CD8-positive, alpha-beta memory T cell (primary cell): ENCODE measurements around the gene TSPAN14. TPM values are rescaled to one million over a fixed set of nuclear protein-coding genes. Genes with fewer than 3 reads are reported as not detected.

Experiments used
- CTCF ChIA-PET: fragments of 350-600 bp; sonication (Branson Sonifier 250); formaldehyde crosslinking; loops from one replicate; lab custom pipeline; 2021; ENCODE audit warnings: antibody characterized with exemption; lab: Charles Lee
- POLR2A ChIA-PET: fragments of 350-600 bp; sonication (Branson Sonifier 250); formaldehyde crosslinking; loops from one replicate; lab custom pipeline; 2021; ENCODE audit warnings: antibody characterized with exemption; lab: Charles Lee
- DNase-seq, 5 donors: peaks; one replicate each; pipeline versions ENCODE4 v3.0.0 to v3.0.0-alpha.2; 2020 to 2022; ENCODE audit warnings: mixed read lengths in 1 of 5
- H3K27ac ChIP-seq: one replicate; pipeline ENCODE4 v1.7.0; 2013; ENCODE audit warnings: low read depth, mild to moderate bottlenecking, low read length, moderate library complexity
- H3K27me3 ChIP-seq: 2 replicates; pipeline ENCODE4 v1.7.0; 2013; ENCODE audit warnings: low read length, mild to moderate bottlenecking; ENCODE audit not compliant: insufficient read depth, poor library complexity, severe bottlenecking
- H3K36me3 ChIP-seq: 2 replicates; pipeline ENCODE4 v1.7.0; 2013; ENCODE audit warnings: mild to moderate bottlenecking, low read length, moderate library complexity; ENCODE audit not compliant: insufficient read depth
- H3K4me1 ChIP-seq: 2 replicates; pipeline ENCODE4 v1.7.0; 2013; ENCODE audit warnings: mild to moderate bottlenecking, low read length, moderate library complexity; ENCODE audit not compliant: insufficient read depth
- H3K4me3 ChIP-seq: 2 replicates; pipeline ENCODE4 v1.7.0; 2013; ENCODE audit warnings: mild to moderate bottlenecking, low read length
- H3K9me3 ChIP-seq: 2 replicates; pipeline ENCODE4 v1.7.0; 2013; ENCODE audit warnings: mild to moderate bottlenecking, low read length
- H3K27ac Mint-ChIP-seq, 8 donors: one replicate each; pipeline ENCODE4 v1.8.0; 2020 to 2021; ENCODE audit warnings: mixed read lengths in 8 of 8, mild to moderate bottlenecking in 6 of 8, inconsistent platforms in 3 of 8, moderate library complexity in 3 of 8
- H3K27me3 Mint-ChIP-seq, 2 donors: one replicate each; pipeline ENCODE4 v1.8.0; 2020 to 2021; ENCODE audit warnings: mixed read lengths in 2 of 2, mild to moderate bottlenecking in 1 of 2, moderate library complexity in 1 of 2
- H3K36me3 Mint-ChIP-seq, 3 donors: one replicate each; pipeline ENCODE4 v1.8.0; 2020 to 2021; ENCODE audit warnings: mixed read lengths in 3 of 3, inconsistent platforms in 1 of 3, mild to moderate bottlenecking in 1 of 3
- H3K4me1 Mint-ChIP-seq, 3 donors: one replicate each; pipeline ENCODE4 v1.8.0; 2020 to 2021; ENCODE audit warnings: mixed read lengths in 3 of 3, inconsistent platforms in 1 of 3, mild to moderate bottlenecking in 1 of 3
- H3K4me3 Mint-ChIP-seq, 7 donors: one replicate each; pipeline ENCODE4 v1.8.0; 2020 to 2021; ENCODE audit warnings: mixed read lengths in 7 of 7, mild to moderate bottlenecking in 6 of 7, moderate library complexity in 4 of 7, inconsistent platforms in 2 of 7
- H3K9me3 Mint-ChIP-seq, 5 donors: one replicate each; pipeline ENCODE4 v1.8.0; 2020 to 2022; ENCODE audit warnings: mixed read lengths in 5 of 5, mild to moderate bottlenecking in 3 of 5, moderate library complexity in 2 of 5, inconsistent platforms in 1 of 5
- polyA plus RNA-seq: library from polyadenylated mRNA; unstranded; fragments of 300-500 nt; fragmentation: Illumina TruSeq; gene quantifications from one replicate; pipeline ENCODE4 v1.2.3, GENCODE V29; 2021
- total RNA-seq, 2 experiments: library from RNA; stranded (reverse); gene quantifications; one replicate each; pipeline ENCODE4 v1.2.3, GENCODE V29; 2021

Gene TSPAN14
- total and polyA plus RNA-seq, 3 experiments from 2014 or later, result 46.1 to 220 (median 46.8) TPM

DNA sequence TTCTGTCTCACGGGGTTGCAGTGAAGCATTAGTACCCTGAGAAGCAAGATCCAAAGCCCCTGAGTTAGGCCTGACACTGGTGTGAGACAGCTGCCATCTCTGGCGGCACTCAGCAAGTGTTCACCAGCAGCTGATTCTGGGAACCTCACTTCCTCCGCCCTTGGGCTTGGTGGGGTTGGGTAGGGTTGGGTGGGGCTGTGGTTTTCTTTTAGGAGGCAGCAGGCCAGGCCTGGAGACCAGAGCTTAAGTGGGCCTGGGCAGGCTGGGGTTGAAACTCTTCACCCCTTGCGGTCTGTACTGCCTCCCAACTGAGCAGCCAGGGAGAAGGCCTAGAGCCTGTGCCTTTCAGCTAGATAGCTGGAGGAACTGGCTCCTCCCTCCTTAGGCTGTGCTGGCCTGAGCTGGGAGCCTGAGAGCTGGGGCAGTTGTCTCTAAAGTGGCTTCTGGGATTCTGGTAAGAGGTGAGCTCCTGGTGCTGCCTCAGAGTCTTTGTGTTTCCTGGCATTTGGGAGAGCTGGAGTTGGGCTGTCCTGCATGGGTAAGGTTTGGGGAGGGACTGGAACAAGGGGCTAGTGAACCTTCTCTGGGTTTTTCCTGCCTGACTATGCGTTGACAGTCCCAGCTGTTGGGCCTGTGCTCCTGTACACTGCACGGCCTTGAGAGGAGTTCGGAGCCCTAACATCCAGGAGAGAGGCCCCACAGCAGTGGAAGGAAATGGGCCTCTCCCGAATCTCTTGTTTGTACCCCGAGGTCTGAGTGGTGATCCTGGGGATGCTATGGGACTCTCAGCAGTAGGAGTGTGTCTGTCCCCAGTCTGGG is 5.1 kb downstream of the TSPAN14 start:
- Mint-ChIP-seq H3K27ac (peak overlapping the region; percentile 84 to 99 (median 95)), H3K27me3 (no peaks in the 10 kb centered on the region), H3K9me3 (no peaks in the 10 kb centered on the region), H3K4me1 (peaks cover 85 to 92% (median 85%) of the 10 kb centered on the region in 3 donors), H3K36me3 (peaks cover 0 to 32% (median 8%) of the 10 kb centered on the region in 3 donors), H3K4me3 (peak overlapping the region; percentile 88 to 99 (median 99))
- Histone ChIP-seq H3K4me1 (peaks cover 86% of the 10 kb centered on the region), H3K9me3 (no peaks in the 10 kb centered on the region), H3K4me3 (peak overlapping the region; percentile 76), H3K36me3 (no peaks in the 10 kb centered on the region), H3K27ac (peak overlapping the region; percentile 55), H3K27me3 (no peaks in the 10 kb centered on the region)
- ChIA-PET POLR2A (interaction anchor here (0.6 to 3.2 kb wide), 8 partner anchors 9 to 63 kb away, joined by 3 to 28 read pairs (median 4); no protein-coding TSS in a partner anchor), CTCF (interaction anchor here (0.7 to 27.0 kb wide), 8 partner anchors 9 to 45 kb away, joined by 3 to 498 read pairs (median 10); no protein-coding TSS in a partner anchor)
- peak; percentile 51 to 82 (median 61) for DNase-seq

DNA sequence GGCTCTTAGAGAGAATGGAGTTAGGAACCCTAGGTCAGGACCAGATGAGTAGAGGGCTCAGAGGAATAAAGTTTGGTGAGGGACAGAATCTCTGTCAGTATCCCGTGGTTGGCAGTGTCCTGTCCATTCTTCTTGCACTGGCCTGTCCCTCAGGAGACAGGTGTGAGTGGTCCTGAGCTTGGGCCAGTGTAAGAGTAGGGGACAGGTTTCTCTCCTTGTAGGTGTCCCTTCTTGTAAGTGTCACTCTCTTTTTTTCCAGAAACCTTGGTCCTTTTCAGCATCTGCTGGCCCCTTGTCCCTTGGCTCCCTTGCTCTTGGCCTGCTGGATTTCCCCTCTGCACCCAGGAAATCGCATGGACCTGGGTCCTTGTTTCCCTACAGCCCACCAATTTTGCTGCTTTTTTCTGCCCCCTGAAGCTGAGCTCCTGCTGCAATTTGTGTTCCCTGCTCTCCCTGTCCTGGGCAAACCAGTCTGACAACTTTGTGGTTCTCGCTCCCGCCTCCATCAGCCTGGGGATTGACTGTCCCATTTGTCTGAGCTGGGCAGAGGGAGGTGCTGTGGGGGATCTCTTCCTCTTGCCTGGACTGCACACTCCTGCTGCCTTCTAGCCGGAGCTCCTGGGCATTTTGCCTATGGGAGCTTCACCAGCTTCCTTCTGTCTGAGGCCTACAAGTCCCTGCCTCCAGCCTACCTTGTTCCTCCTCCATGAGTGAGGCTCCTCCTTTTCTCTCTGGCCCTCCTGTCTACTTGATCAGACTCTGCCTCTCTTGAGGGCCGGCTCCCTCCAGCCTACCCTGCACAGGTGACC is 6.5 kb downstream of the TSPAN14 start:
- Mint-ChIP-seq H3K27me3 (no peaks in the 10 kb centered on the region), H3K27ac (peak overlapping the region; percentile 84 to 95 (median 95)), H3K36me3 (peaks cover 0 to 23% (median 8%) of the 10 kb centered on the region in 3 donors), H3K4me3 (peak overlapping the region; percentile 88 to 99 (median 99)), H3K4me1 (peaks cover 95 to 100% (median 95%) of the 10 kb centered on the region in 3 donors), H3K9me3 (no peaks in the 10 kb centered on the region)
- Histone ChIP-seq H3K4me3 (peak overlapping the region; percentile 76), H3K36me3 (no peaks in the 10 kb centered on the region), H3K9me3 (no peaks in the 10 kb centered on the region), H3K27me3 (no peaks in the 10 kb centered on the region), H3K27ac (peak overlapping the region; percentile 55), H3K4me1 (peaks cover 99% of the 10 kb centered on the region)
- no peak for DNase-seq
- ChIA-PET CTCF (interaction anchor here (0.9 to 27.0 kb wide), 5 partner anchors 9 to 44 kb away, joined by 3 to 498 read pairs (median 55); no protein-coding TSS in a partner anchor), POLR2A (interaction anchor here (0.6 to 3.2 kb wide), 4 partner anchors 11 to 42 kb away, joined by 3 to 28 read pairs (median 14); no protein-coding TSS in a partner anchor)

DNA sequence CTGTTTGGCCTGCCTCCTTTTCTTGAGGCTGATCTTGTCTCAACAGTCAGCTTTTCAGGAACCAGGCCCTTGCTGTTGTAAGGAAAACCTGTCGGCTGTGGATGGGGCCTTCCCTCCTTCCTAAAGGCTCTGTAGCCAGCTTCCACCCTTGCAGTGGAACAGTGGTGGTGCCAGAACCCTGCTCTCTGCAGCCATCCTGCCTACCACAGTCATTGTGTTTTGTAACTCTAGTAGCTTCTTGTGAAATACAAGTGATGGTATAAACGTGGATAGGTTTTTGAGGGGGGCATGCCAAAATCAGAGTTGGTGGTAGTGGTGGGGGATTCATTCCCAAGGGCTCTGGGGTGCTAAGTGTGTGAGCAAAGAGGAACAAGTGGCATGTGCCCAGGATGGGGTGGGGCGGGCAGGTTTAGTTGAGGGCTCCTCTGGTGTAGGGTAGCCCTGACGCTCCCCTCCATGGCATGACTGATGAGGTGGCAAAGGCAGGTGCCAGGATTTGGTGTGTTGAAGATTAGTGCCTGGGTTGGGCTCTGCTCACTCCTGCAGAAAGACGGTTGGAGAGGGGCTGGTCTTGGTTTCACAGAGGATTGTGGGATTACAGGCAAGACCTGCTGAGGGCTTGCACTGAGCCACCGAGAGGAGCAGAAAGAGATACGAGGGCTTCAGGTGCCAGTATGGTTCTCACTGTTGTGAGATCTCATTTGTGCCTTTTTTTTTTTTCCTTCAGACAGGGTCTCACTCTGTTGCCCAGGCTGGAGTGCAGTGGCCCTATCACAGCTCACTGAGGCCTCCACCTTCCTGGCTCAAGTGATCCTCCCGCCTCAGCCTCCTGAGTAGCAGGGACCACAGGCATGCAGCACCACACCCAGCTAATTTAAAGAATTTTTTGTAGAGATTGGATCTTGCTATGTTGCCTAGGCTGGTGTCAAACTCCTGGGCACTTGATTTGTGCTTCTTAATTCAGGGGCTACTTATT is 7.4 kb downstream of the TSPAN14 start:
- H3K27me3 ChIP-seq, result no peaks in the 10 kb centered on the region
- POLR2A ChIA-PET, result interaction anchor here (0.5 to 3.2 kb wide), 5 partner anchors 10 to 41 kb away, joined by 3 to 28 read pairs (median 4); no protein-coding TSS in a partner anchor
- CTCF ChIA-PET, result interaction anchor here (0.9 to 27.0 kb wide), 5 partner anchors 8 to 43 kb away, joined by 3 to 498 read pairs (median 55); no protein-coding TSS in a partner anchor
- no peaks in the 10 kb centered on the region for H3K36me3 ChIP-seq
- Mint-ChIP-seq H3K27me3 (no peaks in the 10 kb centered on the region), H3K27ac (peak overlapping the region; percentile 84 to 99 (median 95)), H3K9me3 (no peaks in the 10 kb centered on the region), H3K36me3 (peaks cover 0 to 17% (median 8%) of the 10 kb centered on the region in 3 donors), H3K4me3 (peak overlapping the region; percentile 88 to 99 (median 99)), H3K4me1 (peaks cover 96 to 100% (median 96%) of the 10 kb centered on the region in 3 donors)
- no peak for DNase-seq
- H3K4me1 ChIP-seq, result peaks cover 100% of the 10 kb centered on the region
- peak overlapping the region; percentile 52 for H3K27ac ChIP-seq
- H3K4me3 ChIP-seq, result peak overlapping the region; percentile 76
- H3K9me3 ChIP-seq, result no peaks in the 10 kb centered on the region

DNA sequence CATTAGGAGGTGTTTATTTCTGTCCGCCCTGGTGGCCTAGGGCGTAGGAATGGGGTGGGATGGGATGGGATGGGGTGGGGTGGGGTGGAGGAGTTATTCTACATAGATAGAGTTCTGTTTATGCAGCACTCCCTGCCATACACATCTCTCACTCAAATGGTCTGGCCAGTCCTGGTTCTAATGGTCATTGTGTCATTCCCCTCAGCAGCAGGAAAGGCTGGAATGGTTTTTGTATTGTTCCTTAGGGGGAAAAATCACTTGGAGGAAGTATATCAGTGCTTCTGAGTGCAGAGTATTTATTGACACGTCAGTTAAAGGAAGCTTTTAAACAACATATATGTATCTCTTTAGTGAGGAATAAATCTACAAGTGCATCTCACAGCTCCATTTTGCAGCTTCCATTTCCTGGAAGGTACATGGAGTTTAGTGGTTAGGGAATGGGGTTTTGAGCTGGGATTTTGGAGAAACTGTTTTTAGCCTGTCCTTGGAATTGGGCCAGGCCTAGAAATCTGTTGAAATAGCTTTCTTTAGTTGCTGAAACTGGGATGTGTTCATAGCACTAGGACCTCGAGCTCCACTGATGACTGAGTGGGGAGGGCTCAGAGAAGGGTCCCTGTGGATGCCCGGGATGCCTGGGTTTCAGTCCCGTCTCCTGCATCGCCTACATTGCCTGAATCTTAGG is 8.3 kb downstream of the TSPAN14 start:
- H3K9me3 Mint-ChIP-seq, result no peaks in the 10 kb centered on the region
- no peaks in the 10 kb centered on the region for H3K27me3 Mint-ChIP-seq
- H3K36me3 ChIP-seq, result no peaks in the 10 kb centered on the region
- CTCF ChIA-PET, result interaction anchor here (1.0 to 27.0 kb wide), 4 partner anchors 7 to 42 kb away, joined by 3 to 498 read pairs (median 72); no protein-coding TSS in a partner anchor
- no peaks in the 10 kb centered on the region for H3K9me3 ChIP-seq
- peak overlapping the region; percentile 76 for H3K4me3 ChIP-seq
- H3K27me3 ChIP-seq, result no peaks in the 10 kb centered on the region
- DNase-seq, result no peak
- H3K36me3 Mint-ChIP-seq, result peaks cover 0 to 17% (median 8%) of the 10 kb centered on the region in 3 donors
- H3K4me3 Mint-ChIP-seq, result peak overlapping the region; percentile 88 to 99 (median 99)
- H3K27ac ChIP-seq, result peak overlapping the region; percentile 25
- H3K27ac Mint-ChIP-seq, result peak overlapping the region; percentile 84 to 99 (median 95)
- POLR2A ChIA-PET, result interaction anchor here (1.0 to 1.6 kb wide), 3 partner anchors 10 to 36 kb away, joined by 3 to 5 read pairs (median 4); no protein-coding TSS in a partner anchor
- peaks cover 96 to 100% (median 100%) of the 10 kb centered on the region in 3 donors for H3K4me1 Mint-ChIP-seq
- H3K4me1 ChIP-seq, result peaks cover 100% of the 10 kb centered on the region

DNA sequence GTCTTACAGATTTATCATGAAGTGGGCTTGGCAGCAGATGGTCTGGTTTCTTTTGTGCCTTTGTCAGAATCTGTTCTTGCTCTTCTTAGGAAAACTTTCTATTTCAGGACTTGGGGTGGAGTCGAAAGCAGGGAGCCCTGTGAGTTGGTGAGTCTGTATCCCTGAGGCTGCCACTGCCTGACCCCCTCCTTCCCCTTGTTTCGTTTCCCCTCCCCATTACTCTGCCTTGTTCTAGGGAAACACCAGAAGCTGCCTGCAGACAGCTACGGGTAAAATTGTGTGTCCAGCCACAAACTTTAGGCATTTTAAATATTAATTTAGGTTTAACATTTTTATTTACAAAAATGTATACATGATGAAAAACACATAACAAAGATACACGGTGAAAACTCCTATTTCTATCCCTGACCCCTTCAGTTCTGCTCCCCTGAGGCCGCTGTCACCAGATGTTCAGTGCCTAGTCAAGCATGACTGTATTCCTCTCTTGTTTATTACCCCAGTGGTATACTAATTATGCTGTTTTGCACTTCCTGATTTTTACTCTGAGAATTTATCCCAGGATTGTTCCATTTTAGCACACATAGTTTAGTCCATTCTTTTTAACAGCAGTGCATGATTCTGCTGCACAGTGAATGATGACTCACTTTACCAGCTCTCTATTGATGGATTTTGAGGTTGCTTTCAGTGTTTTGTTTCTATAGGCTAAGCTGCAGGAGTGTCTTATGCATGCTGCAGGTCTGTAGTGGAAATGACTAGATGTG is 9.1 kb downstream of the TSPAN14 start:
- Histone ChIP-seq H3K9me3 (no peaks in the 10 kb centered on the region), H3K4me1 (peaks cover 100% of the 10 kb centered on the region), H3K4me3 (peak overlapping the region; percentile 53), H3K27ac (peak overlapping the region; percentile 25), H3K27me3 (no peaks in the 10 kb centered on the region), H3K36me3 (no peaks in the 10 kb centered on the region)
- Mint-ChIP-seq H3K4me1 (peaks cover 96 to 100% (median 100%) of the 10 kb centered on the region in 3 donors), H3K4me3 (peak overlapping the region; percentile 80 to 99 (median 99)), H3K27me3 (no peaks in the 10 kb centered on the region), H3K9me3 (no peaks in the 10 kb centered on the region), H3K36me3 (peaks cover 0 to 17% (median 8%) of the 10 kb centered on the region in 3 donors), H3K27ac (peak overlapping the region; percentile 84 to 100 (median 96))
- POLR2A ChIA-PET, result interaction anchor here (1.0 to 1.6 kb wide), 3 partner anchors 9 to 36 kb away, joined by 3 to 5 read pairs (median 3); partner anchors contain the start of gene TSPAN14
- CTCF ChIA-PET, result interaction anchor here (1.0 to 27.0 kb wide), 5 partner anchors 6 to 41 kb away, joined by 3 to 498 read pairs (median 49); no protein-coding TSS in a partner anchor
- no peak for DNase-seq

DNA sequence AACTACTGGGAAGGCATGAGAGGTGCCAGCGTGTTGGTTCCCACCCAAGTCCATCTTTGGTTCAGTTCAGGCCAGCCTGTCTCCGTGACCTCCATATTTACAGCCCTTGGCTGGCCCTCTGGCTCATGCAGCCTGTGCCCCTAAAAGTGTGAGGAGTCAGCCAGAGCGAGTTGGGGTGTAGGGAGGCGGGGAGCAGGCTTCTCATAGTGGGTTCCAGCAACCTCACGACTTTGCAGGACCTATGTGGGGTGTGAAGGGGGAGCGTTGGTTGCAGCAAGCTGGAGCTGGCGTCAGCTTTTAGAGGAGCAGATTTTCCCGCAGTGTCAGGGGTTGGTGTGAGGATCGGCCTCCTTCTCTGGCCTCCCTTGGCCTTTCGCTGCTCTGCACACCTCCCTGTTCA is 9.8 kb downstream of the TSPAN14 start:
- Mint-ChIP-seq H3K4me1 (peaks cover 95 to 100% (median 100%) of the 10 kb centered on the region in 3 donors), H3K27ac (peak overlapping the region; percentile 84 to 100 (median 96)), H3K27me3 (no peaks in the 10 kb centered on the region), H3K9me3 (no peaks in the 10 kb centered on the region), H3K36me3 (peaks cover 0 to 18% (median 8%) of the 10 kb centered on the region in 3 donors), H3K4me3 (peak overlapping the region; percentile 80 to 99 (median 99))
- peaks cover 100% of the 10 kb centered on the region for H3K4me1 ChIP-seq
- H3K9me3 ChIP-seq, result no peaks in the 10 kb centered on the region
- H3K27me3 ChIP-seq, result no peaks in the 10 kb centered on the region
- peak overlapping the region; percentile 53 for H3K4me3 ChIP-seq
- DNase-seq, result peak in 1 of 5 donors; percentile 45
- H3K27ac ChIP-seq, result peak overlapping the region; percentile 22
- ChIA-PET CTCF (interaction anchor here (0.8 to 27.0 kb wide), 7 partner anchors 6 to 40 kb away, joined by 3 to 498 read pairs (median 7); partner anchors contain the start of gene TSPAN14), POLR2A (interaction anchor here (0.9 to 1.6 kb wide), 4 partner anchors 9 to 35 kb away, joined by 3 to 6 read pairs (median 4); partner anchors contain the start of gene TSPAN14)
- H3K36me3 ChIP-seq, result no peaks in the 10 kb centered on the region
